ENCODE data around the gene SBNO1.

SBNO1 gene

DNA sequence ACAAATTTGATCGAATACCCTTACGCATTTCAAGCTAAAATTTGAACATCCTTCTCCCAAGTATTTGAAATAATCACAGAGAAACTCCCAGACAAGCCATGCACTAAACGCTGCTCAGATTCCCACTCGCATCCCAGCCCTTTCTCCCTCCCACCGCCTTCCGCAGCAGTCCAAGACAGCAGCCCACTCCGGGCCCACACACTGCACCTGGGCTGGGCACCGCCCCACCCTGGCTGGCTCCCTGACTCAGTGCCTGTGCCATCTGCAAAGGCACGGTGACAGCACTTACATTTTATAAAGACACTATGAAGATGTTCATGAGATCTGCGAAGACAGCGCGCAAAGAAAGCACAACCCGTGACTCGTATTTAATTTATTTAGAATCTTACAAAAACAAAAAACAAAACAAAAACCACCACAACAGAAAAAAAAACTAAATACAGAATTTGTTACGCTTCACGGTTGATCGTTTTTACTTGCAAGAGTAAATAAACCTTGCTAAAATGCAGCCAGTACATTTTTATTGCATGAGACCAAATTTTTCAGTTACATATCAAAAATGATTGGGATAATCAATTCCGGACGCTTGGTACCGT lies 75.8 kb downstream of the SBNO1 start:
- no peak overlapping the region for H3K27ac ChIP-seq (ENCODE audit: insufficient read depth in 1 of 2, low read depth in 1 of 2, low read length in 2 of 2, poor library complexity in 1 of 2, severe bottlenecking in 2 of 2)
- H3K4me3 ChIP-seq (ENCODE audit: control insufficient read depth in 1 of 7, extremely low read depth in 1 of 7, insufficient read depth in 4 of 7, low read depth in 2 of 7, low read length in 6 of 7), result no peak overlapping the region
- no peaks in the 10 kb centered on the region for H3K9me3 ChIP-seq (ENCODE audit: control extremely low read depth in 1 of 5, control insufficient read depth in 4 of 5, insufficient read depth in 2 of 5, low read depth in 1 of 5, low read length in 4 of 5)
- no peak for DNase-seq
- POLR2A ChIA-PET, result no interaction called here
- peaks cover 11 to 41% (median 34%) of the 10 kb centered on the region in 4 experiments for H3K36me3 ChIP-seq (ENCODE audit: control insufficient read depth in 4 of 4, insufficient read depth in 4 of 4, low read length in 3 of 4)
- no peaks in the 10 kb centered on the region for H3K4me1 ChIP-seq (ENCODE audit: control extremely low read depth in 1 of 4, control insufficient read depth in 4 of 4, insufficient read depth in 4 of 4, low read length in 3 of 4)
- over 99% methylated on average over 12 of the region's 20 CpGs for WGBS (ENCODE audit: insufficient coverage)
- CTCF ChIA-PET, result interaction anchor here (0.9 kb wide), 1 partner anchor 15 kb away, joined by 3 read pairs; no protein-coding TSS in a partner anchor
- H3K27me3 ChIP-seq (replicated peaks in 2 of 5; ENCODE audit: control insufficient read depth in 4 of 5, insufficient read depth in 5 of 5, low read length in 4 of 5), result no peaks in the 10 kb centered on the region

GRCh38 chr12:123286652-123287373 lies 77.8 kb downstream of the SBNO1 start:
- no peaks in the 10 kb centered on the region for H3K9me3 ChIP-seq (ENCODE audit: control extremely low read depth in 1 of 5, control insufficient read depth in 4 of 5, insufficient read depth in 2 of 5, low read depth in 1 of 5, low read length in 4 of 5)
- DNase-seq, result no peak
- POLR2A ChIA-PET, result no interaction called here
- H3K27me3 ChIP-seq (replicated peaks in 2 of 5; ENCODE audit: control insufficient read depth in 4 of 5, insufficient read depth in 5 of 5, low read length in 4 of 5), result no peaks in the 10 kb centered on the region
- CTCF ChIA-PET, result interaction anchor here (0.6 kb wide), 1 partner anchor 9 kb away, joined by 3 read pairs; no protein-coding TSS in a partner anchor
- no peak overlapping the region for H3K4me3 ChIP-seq (ENCODE audit: control insufficient read depth in 1 of 7, extremely low read depth in 1 of 7, insufficient read depth in 4 of 7, low read depth in 2 of 7, low read length in 6 of 7)
- 94% methylated on average over 8 of the region's 9 CpGs for WGBS (ENCODE audit: insufficient coverage)
- no peak overlapping the region for H3K27ac ChIP-seq (ENCODE audit: insufficient read depth in 1 of 2, low read depth in 1 of 2, low read length in 2 of 2, poor library complexity in 1 of 2, severe bottlenecking in 2 of 2)
- H3K36me3 ChIP-seq (ENCODE audit: control insufficient read depth in 4 of 4, insufficient read depth in 4 of 4, low read length in 3 of 4), result peaks cover 7 to 22% (median 16%) of the 10 kb centered on the region in 4 experiments
- no peaks in the 10 kb centered on the region for H3K4me1 ChIP-seq (ENCODE audit: control extremely low read depth in 1 of 4, control insufficient read depth in 4 of 4, insufficient read depth in 4 of 4, low read length in 3 of 4)

- no peak overlapping the region for H3K27ac ChIP-seq (ENCODE audit: insufficient read depth in 1 of 2, low read depth in 1 of 2, low read length in 2 of 2, poor library complexity in 1 of 2, severe bottlenecking in 2 of 2)
- H3K27me3 ChIP-seq (replicated peaks in 2 of 5; ENCODE audit: control insufficient read depth in 4 of 5, insufficient read depth in 5 of 5, low read length in 4 of 5), result no peaks in the 10 kb centered on the region
- peaks cover 0 to 6% (median 4%) of the 10 kb centered on the region in 4 experiments for H3K36me3 ChIP-seq (ENCODE audit: control insufficient read depth in 4 of 4, insufficient read depth in 4 of 4, low read length in 3 of 4)
- no peak overlapping the region for H3K4me3 ChIP-seq (ENCODE audit: control insufficient read depth in 1 of 7, extremely low read depth in 1 of 7, insufficient read depth in 4 of 7, low read depth in 2 of 7, low read length in 6 of 7)
- DNase-seq, result no peak
- no peaks in the 10 kb centered on the region for H3K4me1 ChIP-seq (ENCODE audit: control extremely low read depth in 1 of 4, control insufficient read depth in 4 of 4, insufficient read depth in 4 of 4, low read length in 3 of 4)
- WGBS (ENCODE audit: insufficient coverage), result 100% methylated on average over 2 of the region's 4 CpGs
- ChIA-PET POLR2A (no interaction called here), CTCF (no interaction called here)
- H3K9me3 ChIP-seq (ENCODE audit: control extremely low read depth in 1 of 5, control insufficient read depth in 4 of 5, insufficient read depth in 2 of 5, low read depth in 1 of 5, low read length in 4 of 5), result no peaks in the 10 kb centered on the region
Observed at GRCh38 chr12:123284669-123285068, 80.0 kb downstream of the SBNO1 start.

GRCh38 chr12:123283461-123283860 lies 81.2 kb downstream of the SBNO1 start:
- WGBS (ENCODE audit: insufficient coverage), result 100% methylated on average over 3 of the region's 8 CpGs
- ChIA-PET CTCF (interaction anchor here (0.7 to 1.7 kb wide), 3 partner anchors 17 to 58 kb away, joined by 3 to 5 read pairs (median 4); no protein-coding TSS in a partner anchor), POLR2A (interaction anchor here (0.8 kb wide), 1 partner anchor 40 kb away, joined by 4 read pairs; no protein-coding TSS in a partner anchor)
- Histone ChIP-seq H3K9me3 (ENCODE audit: control extremely low read depth in 1 of 5, control insufficient read depth in 4 of 5, insufficient read depth in 2 of 5, low read depth in 1 of 5, low read length in 4 of 5) (no peaks in the 10 kb centered on the region), H3K27ac (ENCODE audit: insufficient read depth in 1 of 2, low read depth in 1 of 2, low read length in 2 of 2, poor library complexity in 1 of 2, severe bottlenecking in 2 of 2) (no peak overlapping the region), H3K4me3 (ENCODE audit: control insufficient read depth in 1 of 7, extremely low read depth in 1 of 7, insufficient read depth in 4 of 7, low read depth in 2 of 7, low read length in 6 of 7) (no peak overlapping the region), H3K4me1 (ENCODE audit: control extremely low read depth in 1 of 4, control insufficient read depth in 4 of 4, insufficient read depth in 4 of 4, low read length in 3 of 4) (peaks cover 0 to 2% (median under 1%) of the 10 kb centered on the region in 4 experiments), H3K36me3 (ENCODE audit: control insufficient read depth in 4 of 4, insufficient read depth in 4 of 4, low read length in 3 of 4) (no peaks in the 10 kb centered on the region), H3K27me3 (replicated peaks in 2 of 5; ENCODE audit: control insufficient read depth in 4 of 5, insufficient read depth in 5 of 5, low read length in 4 of 5) (no peaks in the 10 kb centered on the region)
- DNase-seq, result no peak

- Histone ChIP-seq H3K27ac (ENCODE audit: insufficient read depth in 1 of 2, low read depth in 1 of 2, low read length in 2 of 2, poor library complexity in 1 of 2, severe bottlenecking in 2 of 2) (no peak overlapping the region), H3K9me3 (ENCODE audit: control extremely low read depth in 1 of 5, control insufficient read depth in 4 of 5, insufficient read depth in 2 of 5, low read depth in 1 of 5, low read length in 4 of 5) (no peaks in the 10 kb centered on the region), H3K36me3 (ENCODE audit: control insufficient read depth in 4 of 4, insufficient read depth in 4 of 4, low read length in 3 of 4) (no peaks in the 10 kb centered on the region), H3K4me3 (ENCODE audit: control insufficient read depth in 1 of 7, extremely low read depth in 1 of 7, insufficient read depth in 4 of 7, low read depth in 2 of 7, low read length in 6 of 7) (no peak overlapping the region), H3K4me1 (ENCODE audit: control extremely low read depth in 1 of 4, control insufficient read depth in 4 of 4, insufficient read depth in 4 of 4, low read length in 3 of 4) (peaks cover 2 to 13% (median 6%) of the 10 kb centered on the region in 4 experiments), H3K27me3 (replicated peaks in 2 of 5; ENCODE audit: control insufficient read depth in 4 of 5, insufficient read depth in 5 of 5, low read length in 4 of 5) (no peaks in the 10 kb centered on the region)
- ChIA-PET POLR2A (interaction anchor here (0.6 to 1.1 kb wide), 2 partner anchors 14 to 500 kb away, joined by 4 read pairs; no protein-coding TSS in a partner anchor), CTCF (interaction anchor here (1.7 kb wide), 1 partner anchor 59 kb away, joined by 3 read pairs; no protein-coding TSS in a partner anchor)
- no peak for DNase-seq
- 95% methylated on average over 10 of the region's 10 CpGs for WGBS (ENCODE audit: insufficient coverage)
Observed at GRCh38 chr12:123282111-123282510, 82.5 kb downstream of the SBNO1 start.

GRCh38 chr12:123280971-123281370 lies 83.7 kb downstream of the SBNO1 start:
- H3K27ac ChIP-seq (ENCODE audit: insufficient read depth in 1 of 2, low read depth in 1 of 2, low read length in 2 of 2, poor library complexity in 1 of 2, severe bottlenecking in 2 of 2), result no peak overlapping the region
- CTCF ChIA-PET, result no interaction called here
- no peaks in the 10 kb centered on the region for H3K27me3 ChIP-seq (replicated peaks in 2 of 5; ENCODE audit: control insufficient read depth in 4 of 5, insufficient read depth in 5 of 5, low read length in 4 of 5)
- POLR2A ChIA-PET, result interaction anchor here (0.6 kb wide), 1 partner anchor 347 kb away, joined by 4 read pairs; no protein-coding TSS in a partner anchor
- no CpG with 5 or more reads among the region's 2 CpGs for WGBS (ENCODE audit: insufficient coverage)
- DNase-seq, result no peak
- no peaks in the 10 kb centered on the region for H3K36me3 ChIP-seq (ENCODE audit: control insufficient read depth in 4 of 4, insufficient read depth in 4 of 4, low read length in 3 of 4)
- H3K4me3 ChIP-seq (ENCODE audit: control insufficient read depth in 1 of 7, extremely low read depth in 1 of 7, insufficient read depth in 4 of 7, low read depth in 2 of 7, low read length in 6 of 7), result no peak overlapping the region
- no peaks in the 10 kb centered on the region for H3K9me3 ChIP-seq (ENCODE audit: control extremely low read depth in 1 of 5, control insufficient read depth in 4 of 5, insufficient read depth in 2 of 5, low read depth in 1 of 5, low read length in 4 of 5)
- peaks cover 2 to 13% (median 6%) of the 10 kb centered on the region in 4 experiments for H3K4me1 ChIP-seq (ENCODE audit: control extremely low read depth in 1 of 4, control insufficient read depth in 4 of 4, insufficient read depth in 4 of 4, low read length in 3 of 4)
